GM18868 (cell line): ENCODE data around the gene COL11A2.
"Not testable (repeated sequence)": the region's sequence is repeated elsewhere in the genome, so short reads cannot be mapped to it uniquely, and the experiment has no call there.

Experiments
- ATAC-seq: cut with Tn5 transposase; IDR thresholded peaks from one replicate; pipeline ENCODE4 v1.9.1; 2021; ENCODE audit warnings: mild to moderate bottlenecking, moderate library complexity; ENCODE audit not compliant: unreplicated experiment

COL11A2 gene

GRCh38 chr6:33160096-33160495 is 32.2 kb downstream of the COL11A2 start:
- ATAC-seq: no peak

- no peak for ATAC-seq
These were observed 35.3 kb downstream of the COL11A2 start for GRCh38 chr6:33156964-33157363.

- ATAC-seq: no peak
These were observed 35.7 kb downstream of the COL11A2 start for GRCh38 chr6:33156561-33156960.

GRCh38 chr6:33154349-33154748 is 37.9 kb downstream of the COL11A2 start:
- ATAC-seq: no peak

GRCh38 chr6:33151050-33151449 is 41.2 kb downstream of the COL11A2 start:
- ATAC-seq: no peak

GRCh38 chr6:33150560-33150959 is 41.7 kb downstream of the COL11A2 start:
- not testable (repeated sequence) for ATAC-seq

GRCh38 chr6:33147807-33148666 is 44.2 kb downstream of the COL11A2 start:
- no peak for ATAC-seq

GRCh38 chr6:33144373-33144772 is 47.9 kb downstream of the COL11A2 start:
- ATAC-seq: no peak

GRCh38 chr6:33143113-33143770 is 49.0 kb downstream of the COL11A2 start:
- no peak for ATAC-seq

- ATAC-seq: no peak
These were observed 49.7 kb downstream of the COL11A2 start for GRCh38 chr6:33142501-33143070.

GRCh38 chr6:33140556-33140955 is 51.7 kb downstream of the COL11A2 start:
- no peak for ATAC-seq

GRCh38 chr6:33139596-33140206 is 52.6 kb downstream of the COL11A2 start:
- ATAC-seq: no peak

- no peak for ATAC-seq
These were observed 55.9 kb downstream of the COL11A2 start for GRCh38 chr6:33136310-33136900.

- no peak for ATAC-seq
These were observed 60.2 kb downstream of the COL11A2 start for GRCh38 chr6:33132081-33132524.

GRCh38 chr6:33128318-33128717 is 63.9 kb downstream of the COL11A2 start:
- ATAC-seq: no peak

GRCh38 chr6:33126101-33126714 is 66.1 kb downstream of the COL11A2 start:
- ATAC-seq: no peak

GRCh38 chr6:33124947-33125346 is 67.3 kb downstream of the COL11A2 start:
- no peak for ATAC-seq

GRCh38 chr6:33124525-33124901 is 67.8 kb downstream of the COL11A2 start:
- no peak for ATAC-seq

- ATAC-seq: no peak
These were observed 68.3 kb downstream of the COL11A2 start for GRCh38 chr6:33123732-33124524.

GRCh38 chr6:33123181-33123580 is 69.1 kb downstream of the COL11A2 start:
- no peak for ATAC-seq
